Forelimb muscle (tissue), 1 donor: ENCODE results near the gene NHLRC4. TPM values are rescaled to one million over a fixed set of nuclear protein-coding genes. Genes with fewer than 3 reads are reported as not detected.

Experiments
- DNase-seq: peaks from one replicate; pipeline ENCODE4 v3.0.0-alpha.2; 2013; ENCODE audit warnings: low read depth
- polyA plus RNA-seq: library from polyadenylated mRNA; unstranded; fragments of 120-200 nt; gene quantifications from one replicate; pipeline ENCODE4 v1.2.1, GENCODE V29; 2013; ENCODE audit not compliant: insufficient read length

NHLRC4 gene, protein sequence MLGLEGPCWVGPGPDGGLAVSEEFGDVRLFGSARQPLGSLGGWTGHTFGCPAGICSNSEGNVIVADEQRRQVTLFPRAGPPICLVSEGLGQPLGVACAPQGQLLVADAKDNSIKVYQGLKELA
- 0.99 TPM for polyA plus RNA-seq

DNA sequence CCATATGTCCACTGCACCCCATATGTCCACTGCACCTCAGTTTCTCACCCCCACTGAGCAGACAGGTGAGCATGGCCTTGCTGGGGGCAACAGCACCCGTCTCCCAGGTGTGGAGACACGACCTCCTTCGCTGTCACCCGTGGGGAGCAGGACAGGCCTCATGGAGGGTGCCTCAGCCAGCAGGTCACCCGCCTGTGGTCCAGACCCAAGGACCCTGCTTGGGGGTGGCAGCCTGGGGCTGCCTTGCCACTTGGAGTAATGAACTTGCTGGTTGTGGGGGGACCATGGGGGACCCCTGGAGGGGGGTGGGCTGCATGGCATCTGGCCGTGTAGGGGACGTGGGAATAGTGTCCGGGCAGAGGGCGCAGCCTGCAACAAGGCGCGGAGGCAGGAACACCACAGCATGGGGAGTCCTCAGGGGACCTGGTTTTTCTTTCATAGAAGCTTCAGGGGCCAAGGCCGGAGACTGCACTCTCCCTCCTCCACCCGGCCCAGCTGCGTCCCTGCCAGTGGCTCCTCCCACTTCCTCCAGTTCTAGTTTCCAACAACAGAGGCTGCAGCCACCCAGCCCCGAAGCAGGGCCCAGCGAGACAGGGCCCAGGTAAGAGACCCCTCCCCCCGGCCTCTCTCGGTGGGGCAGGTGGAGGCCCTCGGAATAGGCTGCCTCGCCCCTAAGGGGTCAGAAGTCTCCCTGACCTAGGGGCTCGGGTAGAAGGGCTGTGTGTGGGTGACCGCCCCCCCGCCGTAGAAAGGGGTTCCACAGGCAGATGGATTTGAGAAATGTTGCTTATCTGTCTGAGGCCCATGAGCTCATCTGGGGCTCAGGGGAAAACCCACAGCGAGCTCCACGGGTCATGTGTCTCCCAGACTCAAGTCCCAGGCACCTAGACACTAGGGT, at the start of gene NHLRC4:
Gene NHLRC4, plus strand, starts transcription at position 531 of the 898 bp plus-strand sequence. CDS start 1,043 bp downstream, outside the sequence.
- DNase-seq = peak; percentile 59

DNA sequence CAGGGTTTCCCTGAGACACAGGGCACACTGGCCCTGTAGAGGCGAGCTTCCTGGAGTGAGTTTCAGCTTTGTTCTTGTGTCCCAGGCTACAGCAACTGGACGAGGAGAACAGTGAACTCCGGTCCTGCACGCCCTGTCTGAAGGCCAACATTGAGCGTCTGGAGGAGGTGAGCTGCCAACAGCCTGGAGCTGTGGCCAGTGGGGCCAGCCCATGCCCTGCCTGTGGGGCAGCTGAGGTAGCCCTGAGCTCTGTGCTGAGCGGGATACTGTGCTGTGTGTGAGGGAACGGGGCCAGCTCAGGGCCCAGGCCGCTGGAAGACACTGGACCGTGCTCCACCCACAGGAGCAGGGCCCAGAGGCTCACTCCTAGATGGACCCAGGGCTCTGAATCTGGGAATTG, 47.9 kb upstream of the NHLRC4 start:
- DNase-seq = no peak

DNA sequence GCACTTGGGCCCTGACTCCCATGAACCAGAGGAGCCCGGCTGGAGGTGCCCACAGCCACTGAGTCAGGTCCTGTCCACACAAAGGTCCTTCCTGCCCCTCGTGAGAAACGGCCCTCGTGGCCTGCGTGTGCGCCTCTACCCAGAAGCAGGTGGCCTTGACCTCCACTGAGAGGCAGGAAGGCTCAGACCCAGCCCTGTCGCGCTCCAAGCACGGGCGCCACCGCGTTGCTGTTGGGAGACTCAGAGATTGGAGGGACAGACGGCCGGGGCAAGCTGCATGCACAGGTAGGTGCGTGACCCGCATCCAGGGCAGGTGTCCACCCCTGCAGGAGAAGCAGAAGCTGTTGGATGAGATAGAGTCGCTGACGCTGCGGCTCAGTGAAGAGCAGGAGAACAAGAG, 47.4 kb upstream of the NHLRC4 start:
- DNase-seq = no peak

DNA sequence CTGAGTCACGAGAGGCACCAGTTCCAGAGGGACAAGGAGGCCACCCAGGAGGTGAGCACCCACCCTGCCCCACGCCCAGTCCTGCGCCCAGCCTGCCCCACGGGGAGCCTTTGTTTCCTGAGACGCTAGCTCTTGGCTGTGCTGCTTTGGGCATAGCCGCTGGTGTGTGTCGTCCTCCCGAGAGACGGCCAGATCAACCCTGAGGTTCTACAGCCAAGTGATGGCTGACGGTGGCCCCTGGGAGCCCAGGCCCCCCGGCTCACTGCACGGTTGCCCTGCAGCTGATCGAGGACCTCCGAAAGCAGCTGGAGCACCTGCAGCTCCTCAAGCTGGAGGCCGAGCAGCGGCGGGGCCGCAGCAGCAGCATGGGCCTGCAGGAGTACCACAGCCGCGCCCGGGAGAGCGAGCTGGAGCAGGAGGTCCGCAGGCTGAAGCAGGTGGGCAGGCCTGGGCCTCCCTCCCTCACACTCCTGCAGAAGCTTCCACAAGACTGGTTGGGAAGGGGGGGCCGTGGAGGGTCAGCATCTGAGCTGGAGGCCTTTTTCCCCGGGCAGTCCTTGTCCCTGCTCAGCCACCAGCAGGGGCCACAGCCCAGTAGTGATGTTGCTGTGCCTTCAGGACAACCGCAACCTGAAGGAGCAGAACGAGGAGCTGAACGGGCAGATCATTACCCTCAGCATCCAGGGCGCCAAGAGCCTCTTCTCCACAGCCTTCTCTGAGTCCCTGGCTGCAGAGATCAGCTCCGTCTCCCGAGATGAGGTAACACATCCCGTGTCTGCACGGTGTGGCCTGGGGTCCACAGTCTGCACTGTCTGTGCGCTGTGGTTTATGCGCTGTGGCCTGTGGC, 46.7 kb upstream of the NHLRC4 start:
- no peak for DNase-seq

DNA sequence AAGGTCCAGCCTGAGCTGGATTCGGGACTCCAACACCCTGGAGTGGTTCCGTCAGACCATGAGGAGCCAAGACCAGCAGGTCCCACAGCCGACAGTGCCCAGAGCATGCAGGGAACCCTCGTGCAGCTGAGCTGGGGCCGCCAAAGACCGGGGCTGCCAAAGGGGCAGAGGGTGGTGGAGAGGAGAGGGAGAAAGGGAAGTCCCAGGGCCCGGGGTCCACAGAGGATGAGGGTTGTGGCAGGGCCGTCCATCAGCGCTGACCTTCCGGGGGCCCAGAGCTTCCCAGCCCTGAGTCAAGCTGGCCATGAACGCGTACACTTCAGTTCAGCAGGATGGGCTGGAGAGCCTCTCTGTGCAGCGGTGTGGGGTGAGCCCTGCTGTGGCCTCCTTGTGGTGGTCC, 46.0 kb upstream of the NHLRC4 start:
- no peak for DNase-seq

DNA sequence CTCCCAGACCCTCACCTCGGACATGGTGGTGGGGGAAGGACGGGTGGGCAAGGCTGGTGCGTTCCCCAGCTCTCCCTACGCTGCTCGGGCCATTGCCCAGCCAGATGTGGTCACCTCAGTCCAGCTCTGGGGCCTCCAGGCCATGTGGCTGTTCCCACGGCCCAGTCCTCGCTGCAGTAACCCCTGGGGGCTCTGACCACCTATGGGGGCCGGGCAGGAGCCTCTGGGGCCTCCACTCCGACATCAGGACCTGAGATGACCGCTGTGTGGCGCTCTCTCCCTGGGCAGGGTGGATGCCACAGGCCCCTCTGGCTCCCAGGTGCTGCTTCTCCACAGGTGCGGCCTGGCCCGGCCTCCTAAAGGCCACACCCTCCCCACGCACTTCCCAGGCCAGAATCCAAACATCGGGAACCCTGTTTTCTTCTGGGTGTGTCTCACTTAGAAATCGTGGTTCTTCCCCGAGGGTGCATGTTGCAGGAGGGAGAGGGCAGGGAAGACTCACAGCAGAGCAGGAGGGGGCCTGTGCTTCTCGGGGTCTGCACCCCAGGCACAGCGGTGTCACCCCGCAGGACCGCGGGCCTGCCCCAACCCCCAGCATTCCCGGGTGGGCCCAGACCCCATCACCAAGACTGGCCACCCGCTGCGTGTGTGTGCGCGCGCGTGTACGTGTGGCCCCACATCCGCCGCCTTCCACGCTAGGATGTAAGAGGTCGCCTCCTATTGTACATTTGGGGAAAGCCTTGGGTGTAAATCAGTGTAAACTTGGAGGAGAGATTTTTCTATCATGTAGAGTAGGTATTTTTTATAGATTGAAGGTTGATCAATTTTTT, 45.2 kb upstream of the NHLRC4 start:
- no peak for DNase-seq

DNA sequence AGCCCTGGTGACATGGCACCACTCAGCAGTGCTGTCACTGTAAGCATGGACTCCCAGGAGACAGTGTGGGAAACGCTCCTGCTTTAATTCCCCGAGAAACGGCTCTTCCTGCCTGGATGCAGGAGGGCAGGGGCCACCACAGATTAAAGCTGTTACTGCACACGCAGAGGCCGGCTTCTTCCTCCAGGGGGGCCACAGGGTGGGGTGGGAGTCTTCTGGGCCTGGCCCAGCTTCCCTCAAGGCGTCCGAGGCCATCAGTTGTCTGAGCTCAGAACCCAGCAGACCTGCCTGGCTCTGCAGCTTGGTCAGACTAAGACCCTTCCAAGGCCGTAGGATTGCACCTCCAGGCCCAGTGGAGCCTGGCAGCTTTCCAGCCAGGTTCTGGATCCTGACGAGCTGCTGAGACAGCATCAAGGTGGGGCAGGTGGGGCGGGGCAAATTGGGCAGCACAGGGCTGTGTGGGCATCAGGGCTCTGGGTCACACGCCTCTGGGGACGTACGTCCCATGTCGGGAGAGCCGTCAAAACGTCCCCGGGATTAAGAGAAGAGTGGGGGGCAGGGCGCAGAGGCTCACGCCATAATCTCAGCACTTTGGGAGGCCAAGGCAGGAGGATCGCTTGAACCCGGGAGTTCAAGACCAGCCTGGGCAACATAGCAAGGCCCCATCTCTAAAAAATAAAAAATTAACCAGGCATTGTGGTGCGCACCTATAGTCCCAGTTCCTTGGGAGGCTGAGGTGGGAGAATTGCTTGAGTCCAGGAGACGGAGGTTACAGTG, 44.3 kb upstream of the NHLRC4 start:
- no peak for DNase-seq

DNA sequence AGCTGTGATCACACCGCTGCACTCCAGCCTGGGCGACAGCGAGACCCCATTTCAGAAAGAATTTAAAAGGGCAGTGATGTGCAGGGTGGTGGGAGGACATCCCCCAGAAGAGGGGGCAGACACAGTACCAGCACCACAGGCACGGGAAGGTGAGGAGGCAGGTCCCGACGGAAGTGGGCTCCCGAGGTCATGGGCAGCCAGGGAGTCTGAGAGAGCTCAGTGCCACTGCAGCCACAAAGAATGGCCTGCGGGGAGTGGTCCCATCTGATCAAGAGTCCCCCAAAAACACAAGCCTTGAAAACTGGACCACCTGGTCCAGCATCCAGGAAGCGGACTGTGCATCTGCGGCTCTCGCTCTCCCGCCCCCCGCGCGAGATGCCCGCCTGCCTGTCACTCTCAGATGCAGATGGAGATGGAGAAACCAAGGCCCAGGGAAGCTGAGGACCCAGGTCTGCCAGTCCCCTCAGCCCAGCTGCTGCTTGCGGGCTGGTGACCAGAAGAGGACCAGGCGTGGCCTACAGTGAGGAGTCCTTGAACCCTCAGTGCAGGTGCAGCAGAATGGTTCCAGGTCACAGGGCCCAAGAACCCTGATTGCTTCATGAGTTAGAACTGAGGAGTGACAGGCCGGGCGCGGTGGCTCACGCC, 43.6 kb upstream of the NHLRC4 start:
- DNase-seq = no peak

DNA sequence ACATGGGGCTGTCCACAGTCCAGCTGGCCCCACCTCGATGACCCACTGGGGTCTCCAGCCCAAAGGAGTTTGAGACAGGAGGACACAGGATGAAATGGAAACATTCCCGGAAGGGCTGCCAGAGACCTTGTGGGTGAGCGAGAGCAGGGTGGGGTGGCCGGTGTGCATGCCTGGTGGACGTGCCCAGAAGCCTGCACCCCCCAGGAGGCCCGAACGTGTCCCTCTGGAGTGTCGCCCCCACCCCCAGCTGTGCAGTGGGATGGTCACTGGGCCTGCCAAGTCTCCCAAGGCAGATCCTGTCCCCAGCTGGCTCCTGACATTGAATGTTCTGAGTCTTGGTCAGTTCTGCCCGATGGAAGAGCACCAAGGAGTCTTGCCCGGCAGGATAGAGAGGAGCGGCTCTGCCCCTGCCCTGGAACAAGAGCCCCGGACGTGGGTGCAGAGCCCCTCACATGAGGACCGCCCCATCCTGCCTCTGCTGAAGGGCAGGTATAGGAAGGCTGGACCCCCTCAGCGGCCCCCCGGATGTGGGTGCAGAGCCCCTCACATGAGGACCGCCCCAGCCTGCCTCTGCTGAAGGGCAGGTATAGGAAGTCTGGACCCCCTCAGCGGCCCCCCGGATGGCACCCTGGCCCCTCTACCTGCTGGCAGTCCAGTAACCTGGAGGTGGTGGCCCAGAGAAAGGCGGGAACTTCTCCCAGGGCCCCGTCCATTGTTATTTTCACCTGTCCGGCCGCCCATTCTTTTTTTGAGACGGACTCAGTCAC, 42.3 kb upstream of the NHLRC4 start:
- no peak for DNase-seq

DNA sequence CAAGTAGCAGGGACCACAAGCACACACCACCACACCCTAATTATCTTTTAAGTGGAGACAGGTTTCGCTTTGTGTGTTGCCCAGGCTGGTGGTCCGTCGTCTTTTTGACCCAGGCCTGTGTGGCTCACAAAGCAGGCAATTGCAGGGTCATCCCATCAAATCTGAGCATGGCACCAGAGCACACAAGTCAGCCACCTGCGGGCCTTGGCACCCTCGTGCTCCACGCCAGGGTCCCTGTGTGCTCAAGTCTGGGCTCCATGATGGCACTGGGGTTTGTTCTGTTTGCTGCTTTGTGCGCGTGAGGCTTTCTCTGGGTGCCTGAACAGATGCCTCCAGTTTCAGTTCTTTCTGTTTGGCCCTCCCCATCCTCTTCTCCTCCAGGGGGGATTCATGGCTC, 41.7 kb upstream of the NHLRC4 start:
- no peak for DNase-seq

DNA sequence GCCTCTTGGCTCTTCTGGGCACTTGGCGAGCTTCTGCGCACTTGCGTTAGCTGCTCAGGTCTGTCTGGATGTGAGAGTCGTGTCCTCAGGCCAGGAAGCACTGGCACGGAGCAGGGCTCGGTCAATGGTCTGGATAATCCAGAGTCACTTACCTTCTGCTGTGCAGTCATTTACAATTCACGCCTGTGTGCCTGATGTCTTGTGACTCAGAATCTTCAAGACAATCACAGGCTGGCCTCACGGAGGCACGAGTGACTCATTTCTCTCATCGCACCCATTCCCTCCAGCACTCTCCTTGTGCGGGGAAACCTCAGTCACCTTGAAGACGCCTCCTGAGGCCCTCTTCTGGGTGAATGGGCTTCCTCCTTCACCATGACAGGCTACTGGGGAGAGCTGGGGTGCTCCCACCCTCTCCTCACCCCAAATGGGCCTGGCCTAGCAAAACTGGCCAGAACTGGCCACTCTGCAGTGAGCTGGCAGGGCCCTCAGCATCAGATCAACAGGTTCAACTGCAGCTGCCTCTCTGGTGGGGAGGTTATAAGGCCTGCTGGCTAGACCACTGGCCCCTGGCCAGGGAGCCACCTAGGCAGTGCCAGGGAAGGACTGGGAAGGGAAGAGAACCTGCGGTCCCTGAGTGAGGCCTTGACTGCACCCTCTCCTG, 41.2 kb upstream of the NHLRC4 start:
- no peak for DNase-seq

DNA sequence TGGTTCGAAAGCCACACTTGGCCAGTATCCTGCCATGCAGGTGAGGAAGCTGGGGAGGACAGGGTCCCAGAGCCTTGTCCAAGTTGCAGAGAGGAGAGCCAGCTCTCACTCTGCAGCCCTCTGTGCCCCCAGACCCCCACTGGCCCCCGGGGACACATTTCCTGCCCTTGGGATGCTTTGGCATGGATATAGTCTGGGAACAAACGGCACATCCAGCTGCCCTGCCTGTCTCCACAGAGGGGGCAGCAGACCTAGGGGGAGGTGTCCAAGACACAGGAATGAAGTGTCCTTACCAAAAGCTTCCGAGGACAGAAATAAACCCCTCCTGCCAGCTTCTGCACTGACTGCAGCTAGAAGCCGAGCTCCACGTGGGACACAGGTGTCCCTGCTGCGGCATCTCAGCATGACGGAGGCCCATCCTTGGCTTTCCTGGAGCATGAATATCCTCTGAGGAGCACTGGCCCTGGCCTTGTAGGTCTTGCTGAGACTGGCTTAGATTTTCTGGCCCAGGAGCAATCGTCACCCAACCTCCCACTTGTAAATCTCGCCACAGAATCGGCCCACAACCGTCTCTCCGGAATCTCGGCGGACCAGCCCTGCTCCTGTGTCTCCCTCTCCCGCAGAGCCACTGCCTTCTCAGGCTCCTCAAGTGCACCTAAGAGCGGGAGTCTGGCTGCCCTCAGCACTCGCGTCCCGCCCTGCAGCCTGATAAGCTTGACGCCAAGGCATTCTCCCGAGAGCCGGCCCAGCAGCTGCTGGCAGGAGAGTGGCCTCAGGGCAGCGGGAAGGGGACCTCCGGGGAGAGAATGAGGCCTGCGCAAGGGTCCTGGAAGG, 40.4 kb upstream of the NHLRC4 start:
- DNase-seq = no peak

DNA sequence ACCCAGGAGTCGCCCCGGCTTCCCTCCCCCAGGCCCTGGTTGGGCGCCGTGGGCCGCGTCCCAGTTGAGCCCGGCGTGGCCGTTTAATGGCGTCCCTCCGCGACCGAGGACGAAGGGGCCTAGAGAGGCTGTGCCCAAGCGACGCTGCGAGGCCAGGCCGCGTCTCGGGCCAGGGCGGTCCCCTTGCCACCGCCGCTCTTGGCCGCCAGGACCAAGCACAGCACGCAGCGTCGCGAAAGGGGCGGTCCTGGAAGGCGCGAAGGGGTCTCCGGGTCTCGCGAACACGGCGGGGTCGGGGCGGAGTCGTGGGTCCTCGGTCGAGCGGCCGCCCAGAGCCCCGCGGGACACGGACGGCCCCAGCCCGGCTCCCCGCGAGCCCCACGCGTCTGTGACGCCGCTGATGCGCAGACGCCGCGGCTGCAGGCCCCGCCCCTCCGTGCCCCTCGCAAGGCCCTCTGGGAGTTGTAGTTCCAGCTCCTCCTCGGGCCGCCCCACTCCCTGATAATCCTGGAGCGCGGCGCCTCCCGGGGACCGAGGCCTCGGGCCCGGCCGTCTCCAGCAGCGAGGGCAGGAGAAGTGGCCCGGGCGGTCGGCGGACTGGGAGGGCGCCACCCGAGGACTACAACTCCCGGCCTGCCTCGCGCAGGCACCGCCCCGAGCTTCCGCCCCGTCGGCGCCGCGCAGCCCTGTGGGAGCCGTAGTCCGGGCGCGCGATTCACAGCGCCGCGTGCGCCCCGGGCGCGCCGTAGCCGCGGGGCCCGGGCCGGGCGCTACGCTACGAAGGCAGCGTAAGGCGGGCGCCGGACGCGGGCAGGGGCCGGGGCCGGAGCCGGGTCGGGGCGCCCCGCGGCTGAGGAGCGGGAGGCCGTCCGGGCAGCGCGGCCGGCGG, 39.5 kb upstream of the NHLRC4 start, which contains the start of gene CAPN15:
Gene CAPN15, plus strand, starts transcription at position 698 of the 889 bp plus-strand sequence. CDS start 19,127 bp downstream, outside the sequence.
- DNase-seq = peak; percentile 72

DNA sequence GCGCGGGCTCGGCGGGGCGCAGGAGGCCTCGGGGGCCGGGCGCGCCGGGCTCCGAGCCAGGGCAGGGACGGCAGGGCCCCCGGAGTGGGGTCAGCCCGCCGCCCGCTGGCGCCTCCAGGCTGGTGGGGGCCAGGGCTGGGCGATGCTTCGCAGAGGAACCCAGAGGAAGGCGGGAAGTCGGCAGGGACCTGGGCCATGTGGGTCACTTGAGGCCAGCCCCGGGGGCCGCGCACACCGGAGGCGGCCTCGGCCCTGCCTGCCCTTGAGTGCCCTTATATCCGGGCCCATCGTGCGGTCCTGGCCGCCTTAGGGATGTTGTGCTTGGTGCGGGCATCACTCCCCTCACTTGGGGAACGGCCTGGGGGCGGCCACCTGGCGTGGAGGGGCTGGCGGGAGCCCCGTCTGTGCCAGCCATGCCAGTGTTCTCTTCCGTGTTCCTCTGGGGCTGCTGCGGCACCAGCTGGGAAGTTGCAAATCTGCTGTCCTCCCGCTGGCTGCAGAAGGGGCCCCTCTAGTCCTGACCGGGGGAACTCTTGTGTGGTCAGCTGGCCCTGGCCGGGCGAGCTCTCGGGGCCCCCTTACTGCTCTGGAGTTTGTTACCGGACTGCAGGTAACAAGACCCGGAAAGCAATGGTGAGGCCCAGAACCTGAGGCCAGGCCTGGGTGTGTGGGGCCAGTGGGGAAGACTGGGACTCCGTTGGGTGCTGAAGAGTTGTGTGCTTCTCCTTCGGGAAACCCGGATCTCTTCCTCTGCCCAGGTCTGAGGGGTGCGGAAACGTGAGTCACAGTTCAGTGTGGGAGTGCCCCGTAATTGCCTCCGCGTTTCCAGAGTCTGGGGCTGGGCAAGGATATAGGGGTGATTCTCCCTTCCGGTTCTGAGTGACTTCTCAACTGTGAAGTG, 38.4 kb upstream of the NHLRC4 start:
- DNase-seq = no peak

DNA sequence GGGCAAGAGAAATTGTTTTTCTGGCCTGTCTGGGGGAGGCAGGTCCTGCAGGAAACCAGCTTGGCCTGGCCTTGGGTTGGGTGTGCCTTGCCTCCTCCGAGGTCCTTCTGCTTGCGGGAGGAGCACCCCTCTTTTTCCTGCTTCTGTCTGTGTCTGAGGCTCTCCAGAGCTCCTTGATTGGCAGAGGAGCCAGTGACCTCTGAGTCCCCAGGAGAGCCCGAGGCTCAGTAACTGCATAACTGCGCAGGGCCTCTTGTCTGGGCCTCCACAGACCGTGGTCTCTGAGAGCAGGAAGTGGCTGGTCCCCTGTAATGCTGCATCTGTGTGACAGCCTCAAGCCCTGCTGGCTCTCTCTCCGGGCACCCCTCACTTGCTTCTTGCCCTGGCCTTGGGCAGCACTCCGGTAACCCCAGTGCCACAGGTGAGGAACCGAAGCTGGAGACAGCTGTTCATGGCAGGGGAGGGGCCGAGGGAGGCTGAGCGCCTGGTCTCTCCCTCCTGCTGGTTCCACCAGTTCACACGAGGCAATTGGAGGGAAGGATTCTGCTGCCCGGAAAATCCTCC, 37.7 kb upstream of the NHLRC4 start:
- DNase-seq = no peak
